Inflammatory macrophage (primary cell): ENCODE measurements around the gene CCDC9.
"Not testable (repeated sequence)": the region's sequence is repeated elsewhere in the genome, so short reads cannot be mapped to it uniquely, and the experiment has no call there.

Experiments
- DNase-seq, 2 donors: peaks; one replicate each; pipeline ENCODE4 v3.0.0-alpha.2; 2020 to 2022

CCDC9 gene

GRCh38 chr19:47300867-47301266, 44.5 kb downstream of the CCDC9 start:
- not testable (repeated sequence) for DNase-seq

- peak in 1 of 2 donors; percentile 58 for DNase-seq
Observed at GRCh38 chr19:47302249-47302648, 45.9 kb downstream of the CCDC9 start.

GRCh38 chr19:47303966-47304365, 47.6 kb downstream of the CCDC9 start:
- peak in 1 of 2 donors; percentile 7 for DNase-seq

- DNase-seq: peak; percentile 61 to 75
Observed at GRCh38 chr19:47305309-47305751, 49.0 kb downstream of the CCDC9 start.

GRCh38 chr19:47306303-47306702, 50.0 kb downstream of the CCDC9 start:
- no peak for DNase-seq

GRCh38 chr19:47309038-47309437, 52.7 kb downstream of the CCDC9 start:
- DNase-seq: no peak

- DNase-seq: peak; percentile 84
Observed at GRCh38 chr19:47309608-47310007, 53.3 kb downstream of the CCDC9 start, which contains the start of gene C5AR1. TSS of gene C5AR1 (plus strand) at chr19:47309861. CDS start at chr19:47309896, 35 bp downstream.

GRCh38 chr19:47310323-47310722, 54.0 kb downstream of the CCDC9 start:
- no peak for DNase-seq

GRCh38 chr19:47310819-47311218, 54.5 kb downstream of the CCDC9 start:
- peak; percentile 89 to 92 for DNase-seq

- DNase-seq: no peak
Observed at GRCh38 chr19:47312366-47313006, 56.2 kb downstream of the CCDC9 start.

GRCh38 chr19:47313754-47314295, 57.5 kb downstream of the CCDC9 start:
- peak in 1 of 2 donors; percentile 23 for DNase-seq

GRCh38 chr19:47315125-47315821, 58.9 kb downstream of the CCDC9 start:
- DNase-seq: peak; percentile 98

- DNase-seq: no peak
Observed at GRCh38 chr19:47316513-47316912, 60.2 kb downstream of the CCDC9 start.

GRCh38 chr19:47319923-47320871, 63.9 kb downstream of the CCDC9 start:
- DNase-seq: no peak
